DOHH2 (cell line): ENCODE data around the gene MS4A18.

Experiments used
- CTCF ChIP-seq: fragments of 200-600 bp; sonication (generic); IDR thresholded peaks from one replicate; pipeline ENCODE4 v1.5.1; 2014; ENCODE audit warnings: antibody characterized with exemption, mild to moderate bottlenecking, low read depth, low read length; ENCODE audit not compliant: poor library complexity, severe bottlenecking
- EZH2phosphoT487 ChIP-seq: fragments of 200-600 bp; sonication (generic); IDR thresholded peaks from 2 replicates; pipeline ENCODE4 v1.6.1; 2017; ENCODE audit warnings: borderline replicate concordance, mild to moderate bottlenecking, antibody characterized with exemption, low read length, moderate library complexity, mixed read lengths

GRCh38 chr11:60718524-60719316, 5.8 kb upstream of the MS4A18 start:
- TF ChIP-seq CTCF = no peak
- TF ChIP-seq EZH2phosphoT487 = no peak
